Ovary (tissue), 9 donors: ENCODE data around the gene APOBR. TPM values are rescaled to one million over a fixed set of nuclear protein-coding genes. Genes with fewer than 3 reads are reported as not detected.

Experiments used
- DNase-seq, 5 donors: peaks; one replicate each; pipeline ENCODE4 v3.0.0-alpha.2; 2019 to 2020
- H3K27ac ChIP-seq, 2 donors: fragments of 200-600 bp; one replicate each; pipeline versions ENCODE4 v1.5.1 to v1.8.0; 2019 to 2022
- H3K27me3 ChIP-seq: fragments of 200-600 bp; one replicate; pipeline ENCODE4 v1.8.0; 2022
- H3K36me3 ChIP-seq: fragments of 200-600 bp; sonication (generic); one replicate; pipeline ENCODE4 v1.5.1; 2019
- H3K4me1 ChIP-seq: one replicate; pipeline ENCODE4 v1.8.1; 2013; ENCODE audit warnings: mild to moderate bottlenecking, moderate library complexity; ENCODE audit not compliant: insufficient read depth
- H3K4me3 ChIP-seq: fragments of 200-600 bp; sonication (generic); one replicate; pipeline ENCODE4 v1.5.1; 2017
- H3K9me3 ChIP-seq, 2 donors: fragments of 200-600 bp in 1 of 2; sonication (generic) in 1 of 2; one replicate each; pipeline versions ENCODE4 v1.5.1 to v1.8.1; 2013 to 2019; ENCODE audit warnings: mild to moderate bottlenecking in 1 of 2, moderate library complexity in 1 of 2
- EP300 ChIP-seq: sonication (generic); formaldehyde crosslinking; IDR thresholded peaks from one replicate; pipeline ENCODE4 v1.6.1; 2017; ENCODE audit warnings: antibody characterized with exemption
- POLR2A ChIP-seq: fragments of 450-650 bp; IDR thresholded peaks from one replicate; pipeline ENCODE4 v1.6.1; 2017; ENCODE audit warnings: antibody characterized with exemption, mild to moderate bottlenecking, moderate library complexity
- WGBS, 3 donors: extraction: QIAGEN DNeasy Blood & Tissue Kit in 1 of 3; methylation state at CpG; one replicate each; pipeline versions ENCODE4 v1.1.5 to v1.1.7; 2013 to 2017; 5-methylcytosine and 5-hydroxymethylcytosine counted together
- intact Hi-C, 4 donors: fragments of 100-400 bp; cut with DNase I; formaldehyde crosslinking; loops; one replicate each; pipeline versions ENCODE4 v1.11.0 to v1.15.1; 2022 to 2023
- polyA plus RNA-seq, 2 donors: library from polyadenylated mRNA; stranded (reverse); fragments of 200-250 nt in 1 of 2; fragments of 350-450 nt in 1 of 2; fragmentation: Illumina TruSeq in 1 of 2; extraction: RNeasy Lipid Tissue Mini Kit (QIAGEN cat#74804) in 1 of 2; gene quantifications; one replicate each; pipeline ENCODE4 v1.2.3, GENCODE V29; 2013 to 2014
- total RNA-seq, 7 donors: library from RNA; depleted of rRNA in 2 of 7; stranded (reverse); fragments of >200 nt in 2 of 7; fragmentation: NEBNext Ultra II Directional in 3 of 7; extraction: Animal tissue kit (Norgen Biotek cat#: 25700) in 3 of 7; gene quantifications; one replicate each; pipeline versions ENCODE4 v1.1.0 to v1.2.4, GENCODE V29; 2016 to 2023
- TF ChIP-seq, protein P1 (sequence below), 3 donors: fragments of 450-650 bp in 2 of 3; fragments of 200-600 bp in 1 of 3; IDR thresholded peaks; one replicate each; pipeline versions ENCODE4 v1.5.1 to v1.8.0; 2016 to 2022; ENCODE audit warnings: antibody characterized with exemption in 3 of 3, mild to moderate bottlenecking in 1 of 3
- donor health status: DM: no; HTN: no; CAD: no; lungs with moderate emphysema.
- donor health status: DM: no; HTN: no; CAD: no.
- donor health status: Bipolar disorder and iron deficiency.
- donor health status: DM: yes; HTN: yes; CAD: no.
- donor health status: DM: no; HTN: no; CAD: no.
- donor health status: DM: yes; HTN: yes; CAD: no.

APOBR gene
- total and polyA plus RNA-seq, 9 donors, result 0.18 to 1.4 (median 0.48) TPM

DNA sequence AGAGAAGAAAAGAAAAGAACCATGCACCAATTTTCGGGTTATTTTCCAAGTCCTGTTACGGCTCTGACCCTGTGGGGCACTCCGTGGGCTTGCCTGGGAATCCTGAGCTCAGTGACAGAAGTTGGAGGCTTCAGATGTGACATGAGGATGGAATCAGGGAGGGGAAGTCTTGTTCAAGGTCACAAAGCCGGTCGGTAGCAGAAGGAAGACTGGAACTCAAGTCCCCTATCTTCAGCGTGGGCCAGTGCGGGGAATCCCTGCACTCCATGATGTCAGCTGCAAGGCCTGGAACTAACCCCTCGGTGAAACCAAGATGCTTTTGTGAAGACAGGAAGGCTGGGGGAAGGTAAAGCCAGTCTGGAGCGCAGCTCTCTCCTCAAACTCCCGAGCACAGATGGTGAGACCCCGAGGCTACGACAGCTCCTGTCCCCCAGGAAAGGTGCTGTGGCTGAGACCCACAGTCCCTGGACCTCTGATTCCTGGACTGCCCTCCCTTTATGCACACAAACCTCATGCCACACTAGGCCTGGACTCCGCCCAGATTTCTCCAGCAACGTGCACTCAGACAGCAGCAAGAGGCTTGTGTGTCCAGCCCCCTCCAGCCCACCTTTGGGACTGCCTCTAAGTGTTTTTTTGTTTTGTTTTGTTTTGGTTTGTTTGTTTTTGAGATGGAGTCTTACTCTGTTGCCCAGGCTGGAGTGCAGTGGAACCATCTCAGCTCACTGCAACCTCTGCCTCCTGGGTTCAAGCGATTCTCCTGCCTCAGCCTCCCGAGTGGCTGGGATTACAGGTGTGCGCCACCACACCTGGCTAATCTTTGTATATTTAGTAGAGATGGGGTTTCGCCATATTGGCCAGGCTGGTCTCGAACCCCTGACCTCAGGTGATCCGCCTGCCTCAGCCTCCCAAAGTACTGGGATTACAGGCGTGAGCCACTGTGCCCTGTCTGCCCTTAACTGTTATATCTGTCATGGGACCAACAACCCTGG lies 17.7 kb downstream of the APOBR start:
- H3K27ac ChIP-seq, result no peak overlapping the region
- H3K36me3 ChIP-seq, result no peaks in the 10 kb centered on the region
- TF ChIP-seq, protein P1, sequence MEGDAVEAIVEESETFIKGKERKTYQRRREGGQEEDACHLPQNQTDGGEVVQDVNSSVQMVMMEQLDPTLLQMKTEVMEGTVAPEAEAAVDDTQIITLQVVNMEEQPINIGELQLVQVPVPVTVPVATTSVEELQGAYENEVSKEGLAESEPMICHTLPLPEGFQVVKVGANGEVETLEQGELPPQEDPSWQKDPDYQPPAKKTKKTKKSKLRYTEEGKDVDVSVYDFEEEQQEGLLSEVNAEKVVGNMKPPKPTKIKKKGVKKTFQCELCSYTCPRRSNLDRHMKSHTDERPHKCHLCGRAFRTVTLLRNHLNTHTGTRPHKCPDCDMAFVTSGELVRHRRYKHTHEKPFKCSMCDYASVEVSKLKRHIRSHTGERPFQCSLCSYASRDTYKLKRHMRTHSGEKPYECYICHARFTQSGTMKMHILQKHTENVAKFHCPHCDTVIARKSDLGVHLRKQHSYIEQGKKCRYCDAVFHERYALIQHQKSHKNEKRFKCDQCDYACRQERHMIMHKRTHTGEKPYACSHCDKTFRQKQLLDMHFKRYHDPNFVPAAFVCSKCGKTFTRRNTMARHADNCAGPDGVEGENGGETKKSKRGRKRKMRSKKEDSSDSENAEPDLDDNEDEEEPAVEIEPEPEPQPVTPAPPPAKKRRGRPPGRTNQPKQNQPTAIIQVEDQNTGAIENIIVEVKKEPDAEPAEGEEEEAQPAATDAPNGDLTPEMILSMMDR (IDR thresholded peaks at IDR 0.05), result no peak
- TF ChIP-seq EP300 (no peak), POLR2A (no peak)
- peaks cover 2% of the 10 kb centered on the region for H3K4me1 ChIP-seq
- 75 to 81% (median 76%) methylated on average over 21 of the region's 21 CpGs for WGBS, 3 donors
- no peak for DNase-seq
- intact Hi-C loops, result no loop called here
- H3K27me3 ChIP-seq, result no peaks in the 10 kb centered on the region
- no peaks in the 10 kb centered on the region for H3K9me3 ChIP-seq
- no peak overlapping the region for H3K4me3 ChIP-seq

DNA sequence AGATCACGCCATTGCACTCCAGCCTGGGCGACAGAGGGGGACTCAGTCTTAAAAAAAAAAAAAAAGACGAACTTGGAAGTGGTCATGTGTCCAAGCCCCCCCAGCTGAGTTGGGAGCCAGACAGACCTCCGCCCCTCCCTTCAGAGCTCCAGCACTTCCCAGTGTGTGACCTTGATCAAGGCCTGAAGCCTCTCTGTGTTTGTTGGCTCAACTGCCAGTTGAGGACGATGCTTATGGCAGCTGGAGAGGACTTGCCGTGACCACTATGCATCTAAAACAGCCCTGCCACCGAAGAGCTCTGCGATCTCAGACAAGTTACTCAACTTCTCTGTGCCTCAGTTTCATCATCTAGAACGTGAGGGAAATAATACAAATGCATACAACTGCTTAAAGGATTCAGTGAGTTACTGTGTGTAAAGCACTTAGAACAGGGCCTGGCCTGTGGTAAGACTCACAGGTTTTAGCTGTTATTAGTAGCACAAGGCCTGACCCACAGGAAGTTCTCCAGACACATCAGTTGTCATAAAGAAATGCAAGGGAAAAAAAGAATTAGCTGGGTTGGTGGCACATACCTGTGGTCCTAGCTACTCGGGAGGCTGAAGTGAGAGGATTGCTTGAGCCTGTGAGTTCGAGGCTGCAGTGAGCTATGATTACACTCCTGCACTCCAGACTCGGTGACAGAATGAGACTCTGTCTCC lies 19.2 kb downstream of the APOBR start:
- no peaks in the 10 kb centered on the region for H3K9me3 ChIP-seq
- no peak for DNase-seq
- no peak overlapping the region for H3K4me3 ChIP-seq
- H3K27ac ChIP-seq, result no peak overlapping the region
- H3K27me3 ChIP-seq, result no peaks in the 10 kb centered on the region
- no peaks in the 10 kb centered on the region for H3K36me3 ChIP-seq
- 53 to 67% (median 61%) methylated on average over 12 of the region's 12 CpGs for WGBS, 3 donors
- TF ChIP-seq POLR2A, result no peak
- no peak for TF ChIP-seq EP300
- TF ChIP-seq, protein P1 (IDR thresholded peaks at IDR 0.05), result no peak
- intact Hi-C loops, result no loop called here
- H3K4me1 ChIP-seq, result peaks cover 2% of the 10 kb centered on the region

DNA sequence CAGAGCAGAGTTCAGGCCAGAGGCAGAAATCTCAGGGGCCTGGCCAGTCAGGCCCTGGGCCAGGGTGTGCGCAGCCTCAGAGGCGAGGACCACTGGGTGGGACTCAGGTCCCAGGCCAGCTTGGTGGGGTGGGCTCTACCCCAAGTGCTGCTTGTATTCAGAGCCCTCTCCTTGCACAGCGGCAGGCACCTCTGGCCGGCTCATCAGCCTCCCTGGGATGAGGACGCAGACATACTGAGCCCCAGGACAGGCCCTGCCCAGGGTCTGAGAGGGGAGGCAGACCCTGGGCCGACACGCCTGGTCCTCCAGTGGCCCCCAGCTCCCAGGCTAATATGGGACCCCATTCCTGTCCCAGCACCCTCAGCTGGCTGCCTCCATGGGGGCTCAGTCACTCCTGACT lies 19.8 kb downstream of the APOBR start:
- WGBS, 3 donors, result 91 to 93% (median 92%) methylated on average over 7 of the region's 7 CpGs
- TF ChIP-seq, protein P1 (IDR thresholded peaks at IDR 0.05), result no peak
- TF ChIP-seq POLR2A, result no peak
- intact Hi-C loops, result no loop called here

DNA sequence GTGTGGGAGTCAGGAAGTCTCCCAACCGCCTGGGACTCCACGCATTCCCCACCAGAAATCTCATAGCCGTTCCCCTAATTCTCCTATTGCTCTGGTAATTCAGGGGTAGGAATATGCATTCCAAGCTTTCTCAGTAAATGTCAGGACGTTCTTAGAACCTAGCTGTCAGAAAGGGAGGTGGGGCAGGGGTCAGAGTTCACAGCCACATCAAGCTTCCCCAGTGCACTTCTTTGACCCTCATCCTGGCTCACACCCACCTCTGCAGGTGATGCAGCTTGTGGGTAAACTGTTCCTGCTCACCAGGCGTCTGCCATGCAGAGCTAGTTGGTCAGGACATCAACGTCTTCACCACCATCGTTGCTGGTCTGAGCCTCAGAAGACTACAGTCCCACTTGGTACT lies 26.2 kb downstream of the APOBR start:
- Histone ChIP-seq H3K4me1 (no peaks in the 10 kb centered on the region), H3K27me3 (no peaks in the 10 kb centered on the region), H3K36me3 (no peaks in the 10 kb centered on the region), H3K9me3 (no peaks in the 10 kb centered on the region), H3K27ac (no peak overlapping the region), H3K4me3 (no peak overlapping the region)
- no peak for DNase-seq
- intact Hi-C loops, result no loop called here
- 74 to 82% (median 76%) methylated on average over 7 of the region's 7 CpGs for WGBS, 3 donors
- no peak for TF ChIP-seq EP300
- TF ChIP-seq, protein P1 (IDR thresholded peaks at IDR 0.05), result no peak
- TF ChIP-seq POLR2A, result no peak

More for the DNA sequence above, 19.8 kb downstream of the APOBR start:
- H3K4me1 ChIP-seq, result peaks cover 2% of the 10 kb centered on the region
- no peaks in the 10 kb centered on the region for H3K27me3 ChIP-seq
- DNase-seq, result no peak
- no peak overlapping the region for H3K27ac ChIP-seq
- no peak overlapping the region for H3K4me3 ChIP-seq
- no peaks in the 10 kb centered on the region for H3K9me3 ChIP-seq
- H3K36me3 ChIP-seq, result no peaks in the 10 kb centered on the region
